HEK293 (cell line): Measurements from ENCODE around the gene GLB1L2.

Source experiments
- CTCF ChIA-PET: fragments of 350-600 bp; formaldehyde crosslinking; extraction: SDS; loops from one replicate; lab custom pipeline; 2021; ENCODE audit warnings: antibody characterized with exemption; lab: Yijun Ruan, JAX
- POLR2A ChIA-PET: fragments of 300-600 bp; formaldehyde crosslinking; extraction: SDS; loops from one replicate; lab custom pipeline; 2020; ENCODE audit warnings: antibody characterized with exemption, inconsistent platforms; lab: Yijun Ruan, JAX
- H3K27ac ChIP-seq: fragments of 200-500 bp; sonication (Bioruptor generic); 2 replicates; pipeline ENCODE4 v1.5.1; 2014; ENCODE audit warnings: low read depth, low read length, control low read depth, inconsistent platforms; ENCODE audit errors: extremely low read depth
- H3K36me3 ChIP-seq, 2 experiments: fragments of 200-500 bp in 1 of 2; sonication (Bioruptor generic) in 1 of 2; 1 replicate in 1 of 2; 2 replicates in 1 of 2; pipeline ENCODE4 v1.5.1; 2014 to 2017; ENCODE audit warnings: inconsistent platforms in 2 of 2, low read length in 2 of 2; ENCODE audit not compliant: control insufficient read depth in 2 of 2, insufficient read depth in 1 of 2
- H3K4me1 ChIP-seq: fragments of 200-500 bp; sonication (Bioruptor generic); 2 replicates; pipeline ENCODE4 v1.5.1; 2014; ENCODE audit warnings: mild to moderate bottlenecking, low read length, inconsistent platforms; ENCODE audit not compliant: control insufficient read depth, insufficient read depth
- H3K4me3 ChIP-seq: 2 replicates; pipeline ENCODE4 v1.5.1; 2011; ENCODE audit warnings: low read depth, mild to moderate bottlenecking, control low read depth, low read length, moderate library complexity
- H3K9me3 ChIP-seq: fragments of 200-500 bp; sonication (Bioruptor generic); 2 replicates; pipeline ENCODE4 v1.5.1; 2014; ENCODE audit warnings: low read depth, low read length, inconsistent platforms; ENCODE audit not compliant: control insufficient read depth, insufficient read depth
- FEZF1 ChIP-seq: fragments of 450-650 bp; formaldehyde crosslinking; IDR thresholded peaks from 2 replicates; pipeline ENCODE4 v1.5.1; 2016; ENCODE audit warnings: missing biosample characterization, missing genetic modification characterization
- GLIS1 ChIP-seq: fragments of 450-650 bp; formaldehyde crosslinking; IDR thresholded peaks from 2 replicates; pipeline ENCODE4 v1.5.1; 2016; ENCODE audit warnings: missing biosample characterization, missing genetic modification characterization
- TRIM28 ChIP-seq: IDR thresholded peaks from 2 replicates; pipeline ENCODE4 v1.6.1; 2011; ENCODE audit warnings: low read length, control low read depth, borderline replicate concordance
- ZBTB17 ChIP-seq: fragments of 450-650 bp; formaldehyde crosslinking; IDR thresholded peaks from 2 replicates; pipeline ENCODE4 v1.5.1; 2016; ENCODE audit warnings: missing biosample characterization, missing genetic modification characterization
- ZEB2 ChIP-seq: fragments of 450-650 bp; formaldehyde crosslinking; IDR thresholded peaks from 2 replicates; pipeline ENCODE4 v1.5.1; 2016; ENCODE audit warnings: missing biosample characterization, missing genetic modification characterization
- ZFP41 ChIP-seq: fragments of 450-650 bp; formaldehyde crosslinking; IDR thresholded peaks from 2 replicates; pipeline ENCODE4 v1.5.1; 2016; ENCODE audit warnings: missing biosample characterization, missing genetic modification characterization, borderline replicate concordance
- ZIC2 ChIP-seq: fragments of 450-650 bp; formaldehyde crosslinking; IDR thresholded peaks from 2 replicates; pipeline ENCODE4 v1.5.1; 2016; ENCODE audit warnings: missing biosample characterization, missing genetic modification characterization
- ZNF132 ChIP-seq: fragments of 450-650 bp; formaldehyde crosslinking; IDR thresholded peaks from 2 replicates; pipeline ENCODE4 v1.5.1; 2017; ENCODE audit warnings: missing biosample characterization, missing genetic modification characterization, borderline replicate concordance
- ZNF404 ChIP-seq: fragments of 450-650 bp; formaldehyde crosslinking; IDR thresholded peaks from 2 replicates; pipeline ENCODE4 v1.5.1; 2017; ENCODE audit warnings: missing biosample characterization, missing genetic modification characterization
- ZNF561 ChIP-seq: fragments of 450-650 bp; IDR thresholded peaks from 2 replicates; pipeline ENCODE4 v1.5.1; 2018; ENCODE audit warnings: missing biosample characterization, missing genetic modification characterization, borderline replicate concordance
- ZNF600 ChIP-seq: fragments of 450-650 bp; formaldehyde crosslinking; IDR thresholded peaks from 2 replicates; pipeline ENCODE4 v1.5.1; 2016; ENCODE audit warnings: missing biosample characterization, missing genetic modification characterization
- ZNF629 ChIP-seq: fragments of 450-650 bp; formaldehyde crosslinking; IDR thresholded peaks from 2 replicates; pipeline ENCODE4 v1.5.1; 2017; ENCODE audit warnings: missing biosample characterization, missing genetic modification characterization
- ZNF843 ChIP-seq: fragments of 450-650 bp; formaldehyde crosslinking; IDR thresholded peaks from 2 replicates; pipeline ENCODE4 v1.5.1; 2016; ENCODE audit warnings: missing biosample characterization, missing genetic modification characterization
- TF ChIP-seq, protein P1 (sequence below): fragments of 450-650 bp; formaldehyde crosslinking; IDR thresholded peaks from 2 replicates; pipeline ENCODE4 v1.5.1; 2017; ENCODE audit warnings: missing biosample characterization, missing genetic modification characterization
- TF ChIP-seq, protein P2 (sequence below): fragments of 450-650 bp; formaldehyde crosslinking; IDR thresholded peaks from 2 replicates; pipeline ENCODE4 v1.5.1; 2016; ENCODE audit warnings: missing biosample characterization, missing genetic modification characterization
- TF ChIP-seq, protein P3 (sequence below): fragments of 450-650 bp; formaldehyde crosslinking; IDR thresholded peaks from 2 replicates; pipeline ENCODE4 v1.5.1; 2017; ENCODE audit warnings: missing biosample characterization, missing genetic modification characterization
- TF ChIP-seq, protein P4 (sequence below): fragments of 450-650 bp; formaldehyde crosslinking; IDR thresholded peaks from 2 replicates; pipeline ENCODE4 v1.5.1; 2016; ENCODE audit warnings: missing biosample characterization, missing genetic modification characterization, borderline replicate concordance

GLB1L2 gene

DNA sequence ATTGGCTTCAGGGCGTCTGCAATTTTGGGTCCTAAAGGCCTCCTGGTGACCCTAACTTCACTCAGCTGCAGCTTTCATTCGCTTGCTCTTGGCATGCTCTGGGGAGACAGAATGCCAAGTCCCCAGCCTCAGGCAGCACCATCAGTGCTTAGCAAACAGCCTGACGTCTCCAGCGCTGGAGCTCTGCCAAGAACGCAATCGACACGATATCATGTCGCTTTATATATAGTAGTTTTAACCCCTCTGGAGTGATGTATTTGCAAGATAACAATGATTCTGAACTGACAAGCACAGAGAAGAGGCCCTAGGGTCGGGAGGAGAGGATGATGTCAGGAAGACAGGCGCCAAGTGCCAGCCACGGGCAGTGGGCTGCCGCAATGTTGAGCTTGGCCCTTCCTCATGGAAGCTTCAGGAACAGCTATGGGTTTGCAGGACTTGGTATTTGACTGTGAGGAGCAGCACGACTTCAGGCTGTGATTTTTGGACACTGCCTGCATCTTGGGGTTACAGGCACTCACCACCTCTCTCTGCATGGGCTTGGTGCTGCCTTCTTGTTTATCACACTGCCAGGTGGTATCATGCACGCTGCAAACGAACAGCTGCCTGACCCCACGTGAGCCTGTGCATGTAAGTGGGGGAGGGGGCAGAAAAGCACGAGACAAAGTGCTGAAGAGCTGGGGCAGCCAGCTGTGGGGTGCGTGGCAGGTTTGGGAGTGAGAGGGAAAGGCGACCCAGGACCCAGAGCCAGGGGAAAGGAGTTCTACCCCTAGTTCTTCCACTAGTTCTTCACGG, 54.2 kb downstream of the GLB1L2 start:
- no peak overlapping the region for H3K27ac ChIP-seq
- H3K4me3 ChIP-seq, result no peak overlapping the region
- CTCF ChIA-PET, result interaction anchor here (0.9 kb wide), 1 partner anchor 178 kb away, joined by 3 read pairs; no protein-coding TSS in a partner anchor
- H3K4me1 ChIP-seq, result peaks cover 3% of the 10 kb centered on the region; the same call in 1 of the 2 replicates
- no peaks in the 10 kb centered on the region for H3K36me3 ChIP-seq
- TF ChIP-seq ZNF629 (tag by site-specific recombination) (peak; percentile 44; the same call in 1 of the 2 replicates), GLIS1 (tag by site-specific recombination) (peak; percentile 72; the same call in 1 of the 2 replicates), ZNF404 (no peak), ZNF600 (0 out of 2 replicates have a peak, but pooled peaks have one; percentile 36), FEZF1 (peak; percentile 17; the same call in 1 of the 2 replicates), ZNF561 (tag by site-specific recombination) (no peak), ZEB2 (0 out of 2 replicates have a peak, but pooled peaks have one; percentile 42), TRIM28 (peak; percentile 55; the same call in 1 of the 2 replicates), ZNF843 (tag by site-specific recombination) (peak; percentile 40; the same call in 1 of the 2 replicates), ZFP41 (tag by site-specific recombination) (no peak), ZIC2 (tag by site-specific recombination) (peak; percentile 20; the same call in 1 of the 2 replicates), ZBTB17 (tag by site-specific recombination) (0 out of 2 replicates have a peak, but pooled peaks have one; percentile 20), ZNF132 (tag by site-specific recombination) (no peak)
- TF ChIP-seq, protein P1, sequence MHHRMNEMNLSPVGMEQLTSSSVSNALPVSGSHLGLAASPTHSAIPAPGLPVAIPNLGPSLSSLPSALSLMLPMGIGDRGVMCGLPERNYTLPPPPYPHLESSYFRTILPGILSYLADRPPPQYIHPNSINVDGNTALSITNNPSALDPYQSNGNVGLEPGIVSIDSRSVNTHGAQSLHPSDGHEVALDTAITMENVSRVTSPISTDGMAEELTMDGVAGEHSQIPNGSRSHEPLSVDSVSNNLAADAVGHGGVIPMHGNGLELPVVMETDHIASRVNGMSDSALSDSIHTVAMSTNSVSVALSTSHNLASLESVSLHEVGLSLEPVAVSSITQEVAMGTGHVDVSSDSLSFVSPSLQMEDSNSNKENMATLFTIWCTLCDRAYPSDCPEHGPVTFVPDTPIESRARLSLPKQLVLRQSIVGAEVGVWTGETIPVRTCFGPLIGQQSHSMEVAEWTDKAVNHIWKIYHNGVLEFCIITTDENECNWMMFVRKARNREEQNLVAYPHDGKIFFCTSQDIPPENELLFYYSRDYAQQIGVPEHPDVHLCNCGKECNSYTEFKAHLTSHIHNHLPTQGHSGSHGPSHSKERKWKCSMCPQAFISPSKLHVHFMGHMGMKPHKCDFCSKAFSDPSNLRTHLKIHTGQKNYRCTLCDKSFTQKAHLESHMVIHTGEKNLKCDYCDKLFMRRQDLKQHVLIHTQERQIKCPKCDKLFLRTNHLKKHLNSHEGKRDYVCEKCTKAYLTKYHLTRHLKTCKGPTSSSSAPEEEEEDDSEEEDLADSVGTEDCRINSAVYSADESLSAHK (tag by site-specific recombination), result no peak
- TF ChIP-seq, protein P2, sequence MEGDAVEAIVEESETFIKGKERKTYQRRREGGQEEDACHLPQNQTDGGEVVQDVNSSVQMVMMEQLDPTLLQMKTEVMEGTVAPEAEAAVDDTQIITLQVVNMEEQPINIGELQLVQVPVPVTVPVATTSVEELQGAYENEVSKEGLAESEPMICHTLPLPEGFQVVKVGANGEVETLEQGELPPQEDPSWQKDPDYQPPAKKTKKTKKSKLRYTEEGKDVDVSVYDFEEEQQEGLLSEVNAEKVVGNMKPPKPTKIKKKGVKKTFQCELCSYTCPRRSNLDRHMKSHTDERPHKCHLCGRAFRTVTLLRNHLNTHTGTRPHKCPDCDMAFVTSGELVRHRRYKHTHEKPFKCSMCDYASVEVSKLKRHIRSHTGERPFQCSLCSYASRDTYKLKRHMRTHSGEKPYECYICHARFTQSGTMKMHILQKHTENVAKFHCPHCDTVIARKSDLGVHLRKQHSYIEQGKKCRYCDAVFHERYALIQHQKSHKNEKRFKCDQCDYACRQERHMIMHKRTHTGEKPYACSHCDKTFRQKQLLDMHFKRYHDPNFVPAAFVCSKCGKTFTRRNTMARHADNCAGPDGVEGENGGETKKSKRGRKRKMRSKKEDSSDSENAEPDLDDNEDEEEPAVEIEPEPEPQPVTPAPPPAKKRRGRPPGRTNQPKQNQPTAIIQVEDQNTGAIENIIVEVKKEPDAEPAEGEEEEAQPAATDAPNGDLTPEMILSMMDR (tag by site-specific recombination), result 0 out of 2 replicates have a peak, but pooled peaks have one; percentile 11
- TF ChIP-seq, protein P3, sequence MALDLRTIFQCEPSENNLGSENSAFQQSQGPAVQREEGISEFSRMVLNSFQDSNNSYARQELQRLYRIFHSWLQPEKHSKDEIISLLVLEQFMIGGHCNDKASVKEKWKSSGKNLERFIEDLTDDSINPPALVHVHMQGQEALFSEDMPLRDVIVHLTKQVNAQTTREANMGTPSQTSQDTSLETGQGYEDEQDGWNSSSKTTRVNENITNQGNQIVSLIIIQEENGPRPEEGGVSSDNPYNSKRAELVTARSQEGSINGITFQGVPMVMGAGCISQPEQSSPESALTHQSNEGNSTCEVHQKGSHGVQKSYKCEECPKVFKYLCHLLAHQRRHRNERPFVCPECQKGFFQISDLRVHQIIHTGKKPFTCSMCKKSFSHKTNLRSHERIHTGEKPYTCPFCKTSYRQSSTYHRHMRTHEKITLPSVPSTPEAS (tag by site-specific recombination), result no peak
- TF ChIP-seq, protein P4, sequence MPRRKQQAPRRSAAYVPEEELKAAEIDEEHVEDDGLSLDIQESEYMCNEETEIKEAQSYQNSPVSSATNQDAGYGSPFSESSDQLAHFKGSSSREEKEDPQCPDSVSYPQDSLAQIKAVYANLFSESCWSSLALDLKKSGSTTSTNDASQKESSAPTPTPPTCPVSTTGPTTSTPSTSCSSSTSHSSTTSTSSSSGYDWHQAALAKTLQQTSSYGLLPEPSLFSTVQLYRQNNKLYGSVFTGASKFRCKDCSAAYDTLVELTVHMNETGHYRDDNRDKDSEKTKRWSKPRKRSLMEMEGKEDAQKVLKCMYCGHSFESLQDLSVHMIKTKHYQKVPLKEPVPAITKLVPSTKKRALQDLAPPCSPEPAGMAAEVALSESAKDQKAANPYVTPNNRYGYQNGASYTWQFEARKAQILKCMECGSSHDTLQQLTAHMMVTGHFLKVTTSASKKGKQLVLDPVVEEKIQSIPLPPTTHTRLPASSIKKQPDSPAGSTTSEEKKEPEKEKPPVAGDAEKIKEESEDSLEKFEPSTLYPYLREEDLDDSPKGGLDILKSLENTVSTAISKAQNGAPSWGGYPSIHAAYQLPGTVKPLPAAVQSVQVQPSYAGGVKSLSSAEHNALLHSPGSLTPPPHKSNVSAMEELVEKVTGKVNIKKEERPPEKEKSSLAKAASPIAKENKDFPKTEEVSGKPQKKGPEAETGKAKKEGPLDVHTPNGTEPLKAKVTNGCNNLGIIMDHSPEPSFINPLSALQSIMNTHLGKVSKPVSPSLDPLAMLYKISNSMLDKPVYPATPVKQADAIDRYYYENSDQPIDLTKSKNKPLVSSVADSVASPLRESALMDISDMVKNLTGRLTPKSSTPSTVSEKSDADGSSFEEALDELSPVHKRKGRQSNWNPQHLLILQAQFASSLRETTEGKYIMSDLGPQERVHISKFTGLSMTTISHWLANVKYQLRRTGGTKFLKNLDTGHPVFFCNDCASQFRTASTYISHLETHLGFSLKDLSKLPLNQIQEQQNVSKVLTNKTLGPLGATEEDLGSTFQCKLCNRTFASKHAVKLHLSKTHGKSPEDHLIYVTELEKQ (tag by site-specific recombination), result no peak
- H3K9me3 ChIP-seq, result no peaks in the 10 kb centered on the region
- POLR2A ChIA-PET, result no interaction called here
